DOHH2 (cell line): Measurements from ENCODE around the gene BCAR3.
"Not testable (repeated sequence)": the region's sequence is repeated elsewhere in the genome, so short reads cannot be mapped to it uniquely, and the experiment has no call there.

Source experiments
- EZH2phosphoT487 ChIP-seq: fragments of 200-600 bp; sonication (generic); IDR thresholded peaks from 2 replicates; pipeline ENCODE4 v1.6.1; 2017; ENCODE audit warnings: borderline replicate concordance, mild to moderate bottlenecking, antibody characterized with exemption, low read length, moderate library complexity, mixed read lengths
- TF ChIP-seq, protein P1 (sequence below): fragments of 200-600 bp; sonication (generic); IDR thresholded peaks from one replicate; pipeline ENCODE4 v1.5.1; 2014; ENCODE audit warnings: antibody characterized with exemption, mild to moderate bottlenecking, low read depth, low read length; ENCODE audit not compliant: poor library complexity, severe bottlenecking

- TF ChIP-seq, protein P1, sequence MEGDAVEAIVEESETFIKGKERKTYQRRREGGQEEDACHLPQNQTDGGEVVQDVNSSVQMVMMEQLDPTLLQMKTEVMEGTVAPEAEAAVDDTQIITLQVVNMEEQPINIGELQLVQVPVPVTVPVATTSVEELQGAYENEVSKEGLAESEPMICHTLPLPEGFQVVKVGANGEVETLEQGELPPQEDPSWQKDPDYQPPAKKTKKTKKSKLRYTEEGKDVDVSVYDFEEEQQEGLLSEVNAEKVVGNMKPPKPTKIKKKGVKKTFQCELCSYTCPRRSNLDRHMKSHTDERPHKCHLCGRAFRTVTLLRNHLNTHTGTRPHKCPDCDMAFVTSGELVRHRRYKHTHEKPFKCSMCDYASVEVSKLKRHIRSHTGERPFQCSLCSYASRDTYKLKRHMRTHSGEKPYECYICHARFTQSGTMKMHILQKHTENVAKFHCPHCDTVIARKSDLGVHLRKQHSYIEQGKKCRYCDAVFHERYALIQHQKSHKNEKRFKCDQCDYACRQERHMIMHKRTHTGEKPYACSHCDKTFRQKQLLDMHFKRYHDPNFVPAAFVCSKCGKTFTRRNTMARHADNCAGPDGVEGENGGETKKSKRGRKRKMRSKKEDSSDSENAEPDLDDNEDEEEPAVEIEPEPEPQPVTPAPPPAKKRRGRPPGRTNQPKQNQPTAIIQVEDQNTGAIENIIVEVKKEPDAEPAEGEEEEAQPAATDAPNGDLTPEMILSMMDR = not testable (repeated sequence)
- TF ChIP-seq EZH2phosphoT487 = not testable (repeated sequence)
Measured at GRCh38 chr1:93661341-93661740, 20.3 kb downstream of the BCAR3 start.
